ENCODE results near the gene KIF26B. TPM values are rescaled to one million over a fixed set of nuclear protein-coding genes. Genes with fewer than 3 reads are reported as not detected.

KIF26B gene
- total RNA-seq, 1 experiment from 2014 or later: 1.2 TPM

DNA sequence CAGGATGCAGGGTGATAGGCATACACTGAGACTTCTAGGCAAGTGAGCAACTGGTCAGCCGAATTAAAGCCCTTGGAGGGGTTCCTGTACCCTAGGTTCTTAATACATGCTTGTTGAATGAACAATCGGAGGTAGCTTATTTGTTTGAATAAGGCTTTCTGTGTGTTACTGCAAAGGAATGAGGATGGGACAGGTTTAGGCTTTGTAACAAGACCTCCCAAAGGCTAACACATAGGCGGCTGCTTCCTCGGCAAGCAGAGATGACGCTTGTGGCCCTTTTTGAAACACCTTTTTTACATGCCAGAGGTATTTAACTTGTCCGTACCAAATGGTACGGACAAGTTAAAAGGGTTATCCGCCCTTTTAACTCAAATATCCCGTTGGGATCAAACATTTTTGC is 511.6 kb downstream of the KIF26B start:
- no peaks in the 10 kb centered on the region; the same call in 1 of the 2 replicates for H3K27me3 Mint-ChIP-seq (ENCODE audit: low read depth)
- ChIA-PET POLR2A (no interaction called here), CTCF (no interaction called here)
- no peak for DNase-seq (ENCODE audit: low spot score)
- H3K4me3 Mint-ChIP-seq: no peak overlapping the region
- H3K27ac Mint-ChIP-seq: no peak overlapping the region
- ATAC-seq: no peak
- no peaks in the 10 kb centered on the region for H3K4me1 Mint-ChIP-seq
- H3K9me3 Mint-ChIP-seq: 0 out of 2 replicates have a peak, but pooled peaks cover 4% of the 10 kb centered on the region
- TF ChIP-seq, protein P1, sequence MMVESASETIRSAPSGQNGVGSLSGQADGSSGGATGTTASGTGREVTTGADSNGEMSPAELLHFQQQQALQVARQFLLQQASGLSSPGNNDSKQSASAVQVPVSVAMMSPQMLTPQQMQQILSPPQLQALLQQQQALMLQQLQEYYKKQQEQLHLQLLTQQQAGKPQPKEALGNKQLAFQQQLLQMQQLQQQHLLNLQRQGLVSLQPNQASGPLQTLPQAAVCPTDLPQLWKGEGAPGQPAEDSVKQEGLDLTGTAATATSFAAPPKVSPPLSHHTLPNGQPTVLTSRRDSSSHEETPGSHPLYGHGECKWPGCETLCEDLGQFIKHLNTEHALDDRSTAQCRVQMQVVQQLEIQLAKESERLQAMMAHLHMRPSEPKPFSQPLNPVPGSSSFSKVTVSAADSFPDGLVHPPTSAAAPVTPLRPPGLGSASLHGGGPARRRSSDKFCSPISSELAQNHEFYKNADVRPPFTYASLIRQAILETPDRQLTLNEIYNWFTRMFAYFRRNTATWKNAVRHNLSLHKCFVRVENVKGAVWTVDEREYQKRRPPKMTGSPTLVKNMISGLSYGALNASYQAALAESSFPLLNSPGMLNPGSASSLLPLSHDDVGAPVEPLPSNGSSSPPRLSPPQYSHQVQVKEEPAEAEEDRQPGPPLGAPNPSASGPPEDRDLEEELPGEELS (CRISPR knock-in tag; IDR thresholded peaks at IDR 0.05): no peak
- TF ChIP-seq NR3C1 (CRISPR knock-in tag; conservative IDR thresholded peaks at IDR 0.05; ENCODE audit: low read depth): no peak
- no peak for TF ChIP-seq IRF2 (CRISPR knock-in tag; IDR thresholded peaks at IDR 0.05; ENCODE audit: borderline replicate concordance, low read depth)
- TF ChIP-seq, protein P2, sequence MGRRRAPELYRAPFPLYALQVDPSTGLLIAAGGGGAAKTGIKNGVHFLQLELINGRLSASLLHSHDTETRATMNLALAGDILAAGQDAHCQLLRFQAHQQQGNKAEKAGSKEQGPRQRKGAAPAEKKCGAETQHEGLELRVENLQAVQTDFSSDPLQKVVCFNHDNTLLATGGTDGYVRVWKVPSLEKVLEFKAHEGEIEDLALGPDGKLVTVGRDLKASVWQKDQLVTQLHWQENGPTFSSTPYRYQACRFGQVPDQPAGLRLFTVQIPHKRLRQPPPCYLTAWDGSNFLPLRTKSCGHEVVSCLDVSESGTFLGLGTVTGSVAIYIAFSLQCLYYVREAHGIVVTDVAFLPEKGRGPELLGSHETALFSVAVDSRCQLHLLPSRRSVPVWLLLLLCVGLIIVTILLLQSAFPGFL (CRISPR knock-in tag; IDR thresholded peaks at IDR 0.05; ENCODE audit: borderline replicate concordance): no peak
- H3K36me3 Mint-ChIP-seq: no peaks in the 10 kb centered on the region

DNA sequence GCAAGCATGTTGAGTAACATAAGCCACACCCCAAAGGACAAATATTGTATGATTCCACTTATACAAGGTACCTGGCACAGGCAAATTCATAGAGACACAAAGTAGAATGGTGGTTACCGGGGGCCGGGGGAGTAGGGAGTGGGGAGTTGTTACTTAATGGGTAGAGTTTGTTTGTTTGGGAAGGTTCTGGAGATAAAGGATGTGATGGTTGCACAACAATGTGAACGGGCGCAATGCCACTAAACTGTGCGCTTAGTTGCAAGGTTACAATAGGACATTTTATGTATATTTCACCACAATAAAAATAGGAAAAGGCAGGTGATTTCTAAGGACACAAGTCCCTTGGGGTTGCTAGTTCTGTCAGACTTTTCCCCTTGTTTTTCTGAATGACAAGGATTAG is 516.6 kb downstream of the KIF26B start:
- H3K4me1 Mint-ChIP-seq: no peaks in the 10 kb centered on the region
- ChIA-PET POLR2A (no interaction called here), CTCF (no interaction called here)
- no peak for ATAC-seq
- H3K27me3 Mint-ChIP-seq (ENCODE audit: low read depth): no peaks in the 10 kb centered on the region; the same call in 1 of the 2 replicates
- H3K4me3 Mint-ChIP-seq: no peak overlapping the region
- no peak overlapping the region for H3K27ac Mint-ChIP-seq
- TF ChIP-seq ELF4 (CRISPR knock-in tag; IDR thresholded peaks at IDR 0.05; ENCODE audit: low read depth) (no peak), GABPB1 (CRISPR knock-in tag; IDR thresholded peaks at IDR 0.05) (no peak), TP53 (CRISPR knock-in tag; IDR thresholded peaks at IDR 0.05) (no peak), JAZF1 (CRISPR knock-in tag; IDR thresholded peaks at IDR 0.05) (no peak), ESRRA (CRISPR knock-in tag; IDR thresholded peaks at IDR 0.05; ENCODE audit: borderline replicate concordance) (no peak), PRRX2 (CRISPR knock-in tag; IDR thresholded peaks at IDR 0.05) (no peak), NR2C2 (CRISPR knock-in tag; IDR thresholded peaks at IDR 0.05) (no peak), TEAD4 (CRISPR knock-in tag; IDR thresholded peaks at IDR 0.05) (no peak), GRHL2 (CRISPR knock-in tag; IDR thresholded peaks at IDR 0.05; ENCODE audit: insufficient replicate concordance, severe bottlenecking) (no peak), ZNF121 (CRISPR knock-in tag; IDR thresholded peaks at IDR 0.05) (no peak), NFATC4 (CRISPR knock-in tag; IDR thresholded peaks at IDR 0.05) (no peak), TEAD1 (CRISPR knock-in tag; IDR thresholded peaks at IDR 0.05) (no peak), ZNF263 (CRISPR knock-in tag; IDR thresholded peaks at IDR 0.05; ENCODE audit: low read depth) (no peak), CBFB (CRISPR knock-in tag; IDR thresholded peaks at IDR 0.05; ENCODE audit: low read depth) (no peak), IRF2 (CRISPR knock-in tag; IDR thresholded peaks at IDR 0.05; ENCODE audit: borderline replicate concordance, low read depth) (no peak)
- TF ChIP-seq, protein P3, sequence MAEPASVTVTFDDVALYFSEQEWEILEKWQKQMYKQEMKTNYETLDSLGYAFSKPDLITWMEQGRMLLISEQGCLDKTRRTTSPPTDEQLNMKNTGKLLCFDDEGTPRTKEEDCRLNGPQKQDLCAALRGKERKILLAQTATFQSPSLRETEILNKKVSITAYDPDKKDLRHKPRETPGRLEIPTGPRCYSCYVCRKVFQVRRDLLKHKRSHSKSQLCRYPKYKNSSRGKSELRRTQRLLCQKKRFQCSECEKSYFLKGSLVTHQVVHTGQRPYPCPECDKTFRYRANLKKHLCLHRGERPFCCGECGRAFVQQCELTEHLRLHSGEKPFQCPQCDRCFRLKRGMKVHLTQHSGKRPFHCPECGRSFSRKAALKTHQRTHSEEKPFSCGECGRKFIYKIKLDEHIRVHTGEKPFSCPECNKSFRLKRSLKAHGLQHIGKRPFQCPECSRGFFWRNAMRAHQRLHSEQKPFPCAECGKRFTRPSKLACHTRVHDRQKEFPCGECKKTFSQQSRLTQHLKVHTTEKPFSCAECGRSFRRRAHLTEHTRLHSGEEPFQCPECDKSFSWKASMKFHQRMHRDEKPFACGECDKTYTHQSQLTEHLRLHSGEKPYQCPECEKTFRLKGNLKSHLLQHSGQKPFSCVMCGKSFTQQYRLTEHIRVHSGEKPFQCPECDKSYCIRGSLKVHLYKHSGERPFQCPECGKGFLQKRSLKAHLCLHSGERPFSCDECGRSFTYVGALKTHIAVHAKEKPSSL (CRISPR knock-in tag; conservative IDR thresholded peaks at IDR 0.05): no peak
- TF ChIP-seq, protein P2 (CRISPR knock-in tag; IDR thresholded peaks at IDR 0.05; ENCODE audit: borderline replicate concordance): no peak
- TF ChIP-seq, protein P4, sequence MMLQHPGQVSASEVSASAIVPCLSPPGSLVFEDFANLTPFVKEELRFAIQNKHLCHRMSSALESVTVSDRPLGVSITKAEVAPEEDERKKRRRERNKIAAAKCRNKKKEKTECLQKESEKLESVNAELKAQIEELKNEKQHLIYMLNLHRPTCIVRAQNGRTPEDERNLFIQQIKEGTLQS (CRISPR knock-in tag; conservative IDR thresholded peaks at IDR 0.05): no peak
- TF ChIP-seq, protein P5, sequence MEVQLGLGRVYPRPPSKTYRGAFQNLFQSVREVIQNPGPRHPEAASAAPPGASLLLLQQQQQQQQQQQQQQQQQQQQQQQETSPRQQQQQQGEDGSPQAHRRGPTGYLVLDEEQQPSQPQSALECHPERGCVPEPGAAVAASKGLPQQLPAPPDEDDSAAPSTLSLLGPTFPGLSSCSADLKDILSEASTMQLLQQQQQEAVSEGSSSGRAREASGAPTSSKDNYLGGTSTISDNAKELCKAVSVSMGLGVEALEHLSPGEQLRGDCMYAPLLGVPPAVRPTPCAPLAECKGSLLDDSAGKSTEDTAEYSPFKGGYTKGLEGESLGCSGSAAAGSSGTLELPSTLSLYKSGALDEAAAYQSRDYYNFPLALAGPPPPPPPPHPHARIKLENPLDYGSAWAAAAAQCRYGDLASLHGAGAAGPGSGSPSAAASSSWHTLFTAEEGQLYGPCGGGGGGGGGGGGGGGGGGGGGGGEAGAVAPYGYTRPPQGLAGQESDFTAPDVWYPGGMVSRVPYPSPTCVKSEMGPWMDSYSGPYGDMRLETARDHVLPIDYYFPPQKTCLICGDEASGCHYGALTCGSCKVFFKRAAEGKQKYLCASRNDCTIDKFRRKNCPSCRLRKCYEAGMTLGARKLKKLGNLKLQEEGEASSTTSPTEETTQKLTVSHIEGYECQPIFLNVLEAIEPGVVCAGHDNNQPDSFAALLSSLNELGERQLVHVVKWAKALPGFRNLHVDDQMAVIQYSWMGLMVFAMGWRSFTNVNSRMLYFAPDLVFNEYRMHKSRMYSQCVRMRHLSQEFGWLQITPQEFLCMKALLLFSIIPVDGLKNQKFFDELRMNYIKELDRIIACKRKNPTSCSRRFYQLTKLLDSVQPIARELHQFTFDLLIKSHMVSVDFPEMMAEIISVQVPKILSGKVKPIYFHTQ (CRISPR knock-in tag; IDR thresholded peaks at IDR 0.05): no peak
- H3K36me3 Mint-ChIP-seq: no peaks in the 10 kb centered on the region
- 0 out of 2 replicates have a peak, but pooled peaks cover 4% of the 10 kb centered on the region for H3K9me3 Mint-ChIP-seq
- DNase-seq (ENCODE audit: low spot score): no peak
